GM15510 (cell line): ENCODE data around the gene DHRS12.

Source experiments
- POLR2A ChIP-seq: IDR thresholded peaks from 3 replicates; pipeline ENCODE4 v1.6.1; 2011; ENCODE audit warnings: borderline replicate concordance; ENCODE audit not compliant: insufficient read length; ENCODE audit errors: extremely low read depth

Gene DHRS12

GRCh38 chr13:51742611-51743010, 61.4 kb downstream of the DHRS12 start:
- no peak for TF ChIP-seq POLR2A

- TF ChIP-seq POLR2A: no peak
Observed at GRCh38 chr13:51742031-51742430, 61.9 kb downstream of the DHRS12 start.

DNA sequence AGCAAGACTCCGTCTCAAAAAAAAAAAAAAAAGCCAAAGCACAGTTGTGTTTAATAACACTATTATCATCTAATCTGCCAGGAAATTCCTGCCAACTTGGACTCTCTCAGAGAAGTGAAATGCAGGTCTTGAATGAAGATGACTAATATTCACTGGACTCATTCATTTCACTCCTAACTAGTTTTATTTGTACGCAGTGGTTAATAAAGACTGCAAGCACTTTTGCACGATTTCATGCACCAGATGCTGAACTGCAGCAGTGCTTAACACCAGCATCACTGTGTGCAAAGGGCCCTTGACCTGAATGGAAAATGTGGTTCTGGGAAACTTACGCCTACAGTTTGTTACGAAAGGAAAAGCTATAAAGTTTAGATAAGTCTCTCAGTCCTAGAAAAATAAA, 63.3 kb downstream of the DHRS12 start:
- TF ChIP-seq POLR2A: no peak

DNA sequence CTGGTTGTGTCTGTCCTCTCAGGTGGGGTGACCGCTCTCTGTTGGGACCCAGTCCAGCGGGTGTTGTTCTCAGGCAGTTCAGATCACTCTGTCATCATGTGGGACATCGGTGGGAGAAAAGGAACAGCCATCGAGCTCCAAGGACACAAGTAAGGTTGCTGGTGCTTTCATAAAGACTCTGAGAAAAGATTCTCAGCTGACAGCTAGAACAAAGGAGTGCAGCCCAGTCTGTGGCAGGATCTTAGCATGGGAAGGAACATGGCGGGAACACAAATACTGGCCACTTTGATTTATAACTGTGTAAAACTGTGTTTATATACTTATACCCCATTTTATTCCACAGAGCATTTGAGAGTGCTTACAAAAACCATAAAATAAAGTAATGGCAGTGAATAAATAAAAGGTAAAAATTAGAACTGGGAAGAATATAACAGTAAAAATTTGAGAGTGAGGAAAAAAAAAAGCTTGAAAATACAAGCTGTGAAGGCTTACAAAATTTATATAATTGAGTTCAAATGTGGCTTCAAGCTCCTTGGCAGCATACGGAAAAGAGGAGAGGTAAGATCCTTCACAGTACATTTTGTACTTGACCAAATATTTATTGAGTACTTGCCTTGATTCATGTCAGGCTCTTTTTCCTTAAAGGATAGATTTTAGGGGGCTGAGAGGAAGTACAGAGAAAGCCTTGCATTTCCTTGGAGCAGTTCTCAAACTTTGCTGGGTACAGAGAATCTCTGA, 64.8 kb downstream of the DHRS12 start:
- TF ChIP-seq POLR2A: no peak

- TF ChIP-seq POLR2A: no peak
Observed at GRCh38 chr13:51738226-51738905, 65.6 kb downstream of the DHRS12 start.

DNA sequence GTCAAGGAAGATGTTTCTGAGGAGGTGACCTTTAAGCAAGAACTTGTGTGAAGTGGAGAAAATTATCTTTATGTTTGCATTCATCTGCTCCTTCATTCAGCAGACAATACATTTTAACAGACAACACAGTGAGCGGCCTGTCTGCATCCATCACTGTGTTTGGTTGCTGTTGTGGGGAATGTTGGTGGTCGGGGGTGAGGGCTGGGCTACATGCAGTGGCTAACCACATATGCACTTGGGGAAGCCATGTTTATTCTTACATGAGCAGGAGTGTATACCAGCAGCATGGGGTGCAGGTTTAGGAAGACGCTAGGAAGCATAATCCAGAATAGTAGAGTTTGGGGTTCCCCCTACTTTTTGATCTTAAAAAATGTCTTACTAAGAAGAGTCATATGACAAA, 66.4 kb downstream of the DHRS12 start:
- TF ChIP-seq POLR2A: no peak

GRCh38 chr13:51734786-51735185, 69.2 kb downstream of the DHRS12 start:
- TF ChIP-seq POLR2A: no peak

DNA sequence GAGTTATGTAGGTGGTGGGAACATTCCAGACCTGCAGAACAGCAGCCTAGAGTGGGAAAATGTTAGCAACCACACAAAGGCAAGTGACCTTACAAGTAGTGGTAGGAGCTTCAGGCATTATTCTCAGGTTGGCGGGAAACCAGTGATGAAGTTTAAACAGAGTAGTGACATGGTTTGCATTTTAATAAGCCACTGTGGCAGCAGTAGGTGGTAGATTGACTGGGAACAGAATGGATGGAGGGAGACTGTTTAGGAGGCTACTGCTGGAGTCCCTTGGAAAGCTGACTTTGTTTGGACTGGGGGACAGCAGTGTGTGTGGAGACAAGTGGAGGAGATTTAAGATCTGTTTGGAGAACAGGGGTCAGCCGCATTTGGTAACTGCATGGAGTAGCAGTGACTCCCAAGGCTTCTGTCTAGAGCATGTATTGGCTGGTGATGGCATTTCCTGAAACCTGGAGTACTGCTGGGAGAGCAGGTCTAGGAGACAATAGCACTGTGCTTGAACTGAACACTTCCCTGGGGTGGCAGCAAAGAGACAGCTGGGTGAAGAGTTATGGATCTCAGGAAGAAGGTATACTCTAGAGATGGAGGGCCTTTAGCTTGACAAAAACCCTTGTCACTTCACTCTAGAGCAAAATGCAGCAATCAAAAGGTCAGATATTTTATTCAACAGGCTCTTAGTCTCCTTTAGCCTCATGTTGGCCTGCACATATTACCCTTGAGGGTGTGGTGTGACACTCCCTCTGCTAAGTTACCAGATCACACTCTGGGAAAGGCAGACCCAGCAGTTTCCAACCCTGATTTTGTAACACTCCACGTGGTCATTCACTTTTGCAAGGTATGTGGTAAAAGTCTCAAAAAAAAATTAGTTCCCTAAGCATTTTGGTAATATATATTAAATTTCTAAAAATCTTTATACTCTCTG, 70.3 kb downstream of the DHRS12 start:
- TF ChIP-seq POLR2A: no peak

DNA sequence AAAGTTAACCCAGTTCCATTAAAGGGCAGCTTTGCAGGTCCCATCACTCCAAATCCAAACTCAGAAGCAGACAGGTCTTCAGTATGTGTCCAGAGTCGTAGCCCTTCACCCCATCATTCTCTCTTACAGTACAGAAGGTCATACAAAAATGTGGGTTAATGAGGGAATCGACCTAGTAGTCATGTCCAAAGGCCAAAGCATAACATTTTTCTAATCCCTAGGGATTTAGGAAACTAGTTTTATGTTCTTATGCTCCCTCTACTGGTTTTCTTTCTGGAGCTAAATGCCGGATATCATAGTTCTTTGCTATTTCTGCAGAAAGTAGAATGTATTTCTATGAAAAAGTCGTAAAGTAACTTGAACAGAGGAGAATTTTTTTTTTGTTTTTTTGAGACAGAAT, 72.2 kb downstream of the DHRS12 start:
- TF ChIP-seq POLR2A: no peak

GRCh38 chr13:51730927-51731326, 73.0 kb downstream of the DHRS12 start:
- no peak for TF ChIP-seq POLR2A

DNA sequence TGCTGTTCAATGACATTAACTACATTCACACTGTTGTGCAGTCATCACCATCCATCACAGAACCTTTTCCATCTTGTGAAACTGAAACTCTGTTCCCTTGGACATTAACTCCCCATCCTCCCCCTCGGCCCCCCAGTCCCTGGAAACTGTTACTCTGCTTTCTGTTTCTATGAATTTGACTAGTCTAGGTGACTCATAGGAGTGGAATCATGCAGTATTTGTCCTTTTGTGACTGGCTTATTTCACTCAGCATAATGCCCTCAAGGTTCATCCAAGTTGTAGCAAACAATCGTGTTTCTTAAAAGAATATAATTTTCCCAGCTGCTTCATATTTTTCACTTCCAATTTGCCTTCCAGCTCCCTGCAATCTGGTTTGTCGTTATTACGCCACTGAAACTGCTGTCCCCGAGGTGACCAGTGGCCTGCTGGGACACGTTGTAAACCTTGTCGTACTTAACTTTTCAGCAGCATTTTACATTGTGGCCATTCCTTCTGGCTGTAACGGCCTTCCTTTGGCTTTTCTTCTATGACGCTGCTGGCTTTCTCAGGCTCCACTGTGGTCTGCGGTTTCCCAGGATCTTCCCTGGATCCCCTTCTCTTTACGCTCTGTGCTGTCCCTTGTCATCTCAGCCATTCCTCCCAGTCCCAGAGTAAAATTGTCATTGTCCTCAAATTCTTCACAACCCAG, 74.0 kb downstream of the DHRS12 start:
- no peak for TF ChIP-seq POLR2A

GRCh38 chr13:51728972-51729371, 75.0 kb downstream of the DHRS12 start:
- no peak for TF ChIP-seq POLR2A

DNA sequence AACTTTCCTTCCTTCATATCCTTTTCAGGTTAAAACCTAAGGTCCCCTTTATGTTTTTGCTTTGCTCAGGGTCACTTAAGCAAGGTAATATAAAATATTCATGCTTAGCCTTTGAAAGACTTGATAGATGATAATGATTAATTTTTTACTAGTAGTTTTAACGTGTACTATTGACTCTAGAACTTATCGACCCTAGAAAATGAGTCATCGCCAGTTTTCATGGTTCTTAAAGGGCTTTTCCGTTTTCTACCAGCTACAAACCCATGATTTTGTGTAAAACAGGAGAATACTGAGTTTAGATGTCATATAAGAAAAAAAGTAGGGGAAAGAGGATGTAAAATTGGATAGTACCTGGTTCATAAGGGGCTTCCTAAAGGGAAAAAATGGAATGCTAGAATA, 75.7 kb downstream of the DHRS12 start:
- no peak for TF ChIP-seq POLR2A

- no peak for TF ChIP-seq POLR2A
Observed at GRCh38 chr13:51727634-51728274, 76.2 kb downstream of the DHRS12 start.
